ENCODE data around the gene ZNF579. TPM values are rescaled to one million over a fixed set of nuclear protein-coding genes. Genes with fewer than 3 reads are reported as not detected.

The ZNF579 gene
- total RNA-seq, 1 donor from 2014 or later = 58.0 TPM

GRCh38 chr19:55609326-55609725, 28.7 kb upstream of the ZNF579 start:
- H4K20me1 ChIP-seq (ENCODE audit: insufficient read depth, low read length) = peaks cover 67% of the 10 kb centered on the region
- peaks cover 2% of the 10 kb centered on the region for H3K9me3 Mint-ChIP-seq (ENCODE audit: unreplicated experiment)
- no peak overlapping the region for H3K4me3 ChIP-seq (ENCODE audit: insufficient read depth, low read depth, low read length)
- no peaks in the 10 kb centered on the region for H3K27me3 Mint-ChIP-seq (ENCODE audit: low read depth, unreplicated experiment)
- no peak for FAIRE-seq
- no peak overlapping the region for H3K4me3 Mint-ChIP-seq (ENCODE audit: unreplicated experiment)
- H3K4me1 ChIP-seq (ENCODE audit: insufficient read depth, low read length) = peaks cover 14% of the 10 kb centered on the region
- peaks cover 25% of the 10 kb centered on the region for H3K36me3 Mint-ChIP-seq (ENCODE audit: low read depth, unreplicated experiment)
- H3K36me3 ChIP-seq (ENCODE audit: insufficient read depth, low read length) = peaks cover 6% of the 10 kb centered on the region
- no peak overlapping the region for H3K27ac Mint-ChIP-seq (ENCODE audit: unreplicated experiment)
- TF ChIP-seq CTCF (IDR thresholded peaks at IDR 0.05; ENCODE audit: insufficient read depth, low read depth, low read length) (no peak), EZH2 (IDR thresholded peaks at IDR 0.05; ENCODE audit: insufficient read depth, low read length) (no peak)
- peaks cover 67% of the 10 kb centered on the region for H3K79me2 ChIP-seq (ENCODE audit: insufficient read depth, low read length)
- H3K9me3 ChIP-seq (ENCODE audit: insufficient read depth, low read depth, low read length) = no peaks in the 10 kb centered on the region
- no peaks in the 10 kb centered on the region for H3K27me3 ChIP-seq (ENCODE audit: insufficient read depth, low read length)
- no peak for DNase-seq (ENCODE audit: low read depth)
- H3K4me2 ChIP-seq (ENCODE audit: low read length) = no peak overlapping the region
- no peak overlapping the region for H3K27ac ChIP-seq (ENCODE audit: low read depth, low read length)
- H2AFZ ChIP-seq (ENCODE audit: low read depth, low read length) = no peak overlapping the region
- no peak overlapping the region for H3K9ac ChIP-seq (ENCODE audit: low read length)
- H3K4me1 Mint-ChIP-seq (ENCODE audit: low read depth, unreplicated experiment) = peaks cover 16% of the 10 kb centered on the region

GRCh38 chr19:55606817-55607216, 26.2 kb upstream of the ZNF579 start:
- Histone ChIP-seq H3K27me3 (ENCODE audit: insufficient read depth, low read length) (no peaks in the 10 kb centered on the region), H3K4me2 (ENCODE audit: low read length) (peak overlapping the region; percentile 99), H3K9ac (ENCODE audit: low read length) (peak overlapping the region; percentile 93), H3K4me1 (ENCODE audit: insufficient read depth, low read length) (peaks cover 14% of the 10 kb centered on the region), H2AFZ (ENCODE audit: low read depth, low read length) (no peak overlapping the region), H3K9me3 (ENCODE audit: insufficient read depth, low read depth, low read length) (no peaks in the 10 kb centered on the region), H4K20me1 (ENCODE audit: insufficient read depth, low read length) (peaks cover 52% of the 10 kb centered on the region), H3K4me3 (ENCODE audit: insufficient read depth, low read depth, low read length) (peak overlapping the region; percentile 93), H3K36me3 (ENCODE audit: insufficient read depth, low read length) (peaks cover 6% of the 10 kb centered on the region), H3K27ac (ENCODE audit: low read depth, low read length) (peak overlapping the region; percentile 34), H3K79me2 (ENCODE audit: insufficient read depth, low read length) (peaks cover 58% of the 10 kb centered on the region)
- Mint-ChIP-seq H3K9me3 (ENCODE audit: unreplicated experiment) (peaks cover 4% of the 10 kb centered on the region), H3K4me1 (ENCODE audit: low read depth, unreplicated experiment) (peaks cover 15% of the 10 kb centered on the region), H3K36me3 (ENCODE audit: low read depth, unreplicated experiment) (peaks cover 26% of the 10 kb centered on the region), H3K27me3 (ENCODE audit: low read depth, unreplicated experiment) (no peaks in the 10 kb centered on the region), H3K27ac (ENCODE audit: unreplicated experiment) (peak overlapping the region; percentile 99), H3K4me3 (ENCODE audit: unreplicated experiment) (peak overlapping the region; percentile 98)
- FAIRE-seq (no peak), DNase-seq (ENCODE audit: low read depth) (no peak)
- TF ChIP-seq CTCF (IDR thresholded peaks at IDR 0.05; ENCODE audit: insufficient read depth, low read depth, low read length) (no peak), EZH2 (IDR thresholded peaks at IDR 0.05; ENCODE audit: insufficient read depth, low read length) (no peak)

GRCh38 chr19:55606471-55606787, 25.8 kb upstream of the ZNF579 start:
- no peak for FAIRE-seq
- TF ChIP-seq CTCF (IDR thresholded peaks at IDR 0.05; ENCODE audit: insufficient read depth, low read depth, low read length) (no peak), EZH2 (IDR thresholded peaks at IDR 0.05; ENCODE audit: insufficient read depth, low read length) (no peak)
- H3K36me3 Mint-ChIP-seq (ENCODE audit: low read depth, unreplicated experiment) = peaks cover 29% of the 10 kb centered on the region
- H3K27ac Mint-ChIP-seq (ENCODE audit: unreplicated experiment) = peak overlapping the region; percentile 99
- Histone ChIP-seq H3K9me3 (ENCODE audit: insufficient read depth, low read depth, low read length) (no peaks in the 10 kb centered on the region), H3K36me3 (ENCODE audit: insufficient read depth, low read length) (peaks cover 6% of the 10 kb centered on the region), H4K20me1 (ENCODE audit: insufficient read depth, low read length) (peaks cover 48% of the 10 kb centered on the region), H3K27ac (ENCODE audit: low read depth, low read length) (peak overlapping the region; percentile 34), H3K27me3 (ENCODE audit: insufficient read depth, low read length) (no peaks in the 10 kb centered on the region), H2AFZ (ENCODE audit: low read depth, low read length) (peak overlapping the region; percentile 18), H3K4me3 (ENCODE audit: insufficient read depth, low read depth, low read length) (peak overlapping the region; percentile 93), H3K4me2 (ENCODE audit: low read length) (peak overlapping the region; percentile 99), H3K4me1 (ENCODE audit: insufficient read depth, low read length) (peaks cover 14% of the 10 kb centered on the region), H3K79me2 (ENCODE audit: insufficient read depth, low read length) (peaks cover 55% of the 10 kb centered on the region), H3K9ac (ENCODE audit: low read length) (peak overlapping the region; percentile 93)
- peaks cover 4% of the 10 kb centered on the region for H3K9me3 Mint-ChIP-seq (ENCODE audit: unreplicated experiment)
- DNase-seq (ENCODE audit: low read depth) = no peak
- no peaks in the 10 kb centered on the region for H3K27me3 Mint-ChIP-seq (ENCODE audit: low read depth, unreplicated experiment)
- peaks cover 15% of the 10 kb centered on the region for H3K4me1 Mint-ChIP-seq (ENCODE audit: low read depth, unreplicated experiment)
- H3K4me3 Mint-ChIP-seq (ENCODE audit: unreplicated experiment) = peak overlapping the region; percentile 98

All from astrocyte (in vitro differentiated cells and primary cell).